ENCODE measurements around the gene SLC22A23. TPM values are rescaled to one million over a fixed set of nuclear protein-coding genes. Genes with fewer than 3 reads are reported as not detected.
A peak's percentile ranks its signal among the peaks of the same experiment; 100 is the strongest.

SLC22A23 gene
- total and polyA plus RNA-seq, 2 experiments from 2014 or later: 6.1 to 38.3 TPM

DNA sequence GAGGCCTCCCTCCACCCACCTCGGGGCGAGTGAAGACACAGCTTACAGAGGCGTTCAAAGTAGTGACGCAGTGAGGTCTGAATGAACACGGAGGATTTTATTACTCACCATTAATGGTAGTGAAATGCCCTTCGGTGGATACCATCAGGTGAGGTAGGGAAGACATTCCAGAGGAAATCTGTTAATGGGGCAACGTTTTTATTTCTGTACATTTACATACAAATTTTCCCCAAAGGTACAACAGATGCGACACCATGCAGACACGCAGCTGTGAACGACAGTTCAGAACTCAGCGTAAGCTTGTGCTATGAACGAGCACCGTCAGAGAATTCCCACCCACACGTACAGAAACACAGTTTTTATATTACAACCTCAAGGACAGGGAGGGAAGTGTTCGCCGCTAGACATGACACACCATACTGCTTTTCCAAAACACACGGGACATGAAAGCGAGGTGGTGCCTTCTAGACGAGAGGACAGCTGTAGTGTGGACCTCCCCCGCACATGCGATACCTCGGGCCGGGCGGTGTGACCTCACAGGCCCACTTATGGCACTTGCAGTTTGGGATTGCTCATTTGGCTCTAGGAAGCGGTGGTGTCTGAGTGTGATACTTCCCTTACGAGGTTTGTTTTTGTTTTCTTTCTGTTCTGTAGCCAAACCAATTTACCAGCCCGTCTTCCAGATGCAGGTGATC is 187.4 kb downstream of the SLC22A23 start (continued):
- TF ChIP-seq ZNF462 (CRISPR knock-in tag; IDR thresholded peaks at IDR 0.05) (no peak), NANOG (IDR thresholded peaks at IDR 0.05; ENCODE audit: borderline replicate concordance) (no peak), ZNF114 (CRISPR knock-in tag; IDR thresholded peaks at IDR 0.05) (no peak), EZH2phosphoT487 (IDR thresholded peaks at IDR 0.05; ENCODE audit: unreplicated experiment) (no peak), JUNB (IDR thresholded peaks at IDR 0.05; ENCODE audit: unreplicated experiment) (no peak), EZH2 (IDR thresholded peaks at IDR 0.05; ENCODE audit: low read depth, unreplicated experiment) (no peak)

DNA sequence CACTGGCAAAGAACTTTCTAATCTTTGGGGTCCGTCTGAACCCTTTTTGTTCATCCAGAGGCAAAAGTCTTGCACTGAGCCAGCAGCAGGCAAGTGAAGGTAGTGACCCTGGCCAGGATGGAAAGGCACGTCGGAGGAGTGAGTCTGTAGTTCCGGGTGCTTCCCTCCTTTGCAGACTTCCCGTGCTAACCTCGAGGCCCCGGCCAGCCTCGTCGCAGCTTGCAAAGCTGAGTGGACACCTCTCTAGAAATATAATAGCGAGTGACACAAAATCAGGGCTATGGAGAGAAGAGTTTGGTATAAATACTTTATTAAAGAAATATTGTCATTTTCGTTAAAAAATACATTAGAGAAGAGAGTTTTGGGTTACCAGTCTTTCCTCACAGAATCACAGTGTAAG is 188.2 kb downstream of the SLC22A23 start:
- no peak overlapping the region for H3K4me3 Mint-ChIP-seq
- H3K9me2 ChIP-seq (ENCODE audit: insufficient read depth): no peaks in the 10 kb centered on the region
- DNase-seq (ENCODE audit: low spot score) (no peak), ATAC-seq (no peak)
- no peak overlapping the region for H3K4me3 ChIP-seq
- H4K20me1 ChIP-seq (replicated peaks; ENCODE audit: insufficient read depth): peaks cover 29% of the 10 kb centered on the region
- H3K4me2 ChIP-seq: no peak overlapping the region
- H3K36me3 Mint-ChIP-seq (ENCODE audit: low read depth): peaks cover 75% of the 10 kb centered on the region
- no peaks in the 10 kb centered on the region for H3K27me3 ChIP-seq (ENCODE audit: insufficient read depth)
- H3K4me1 Mint-ChIP-seq: peaks cover 6% of the 10 kb centered on the region
- H3K27ac Mint-ChIP-seq: no peak overlapping the region
- H3K4me1 ChIP-seq (ENCODE audit: insufficient read depth): no peaks in the 10 kb centered on the region; the same call in 1 of the 2 replicates
- H2AFZ ChIP-seq: no peak overlapping the region
- H3K27ac ChIP-seq (ENCODE audit: low read depth): 0 out of 2 replicates have a peak overlapping the region, but pooled peaks have one; percentile 66
- H3K27me3 Mint-ChIP-seq (ENCODE audit: insufficient read depth, low read depth, poor library complexity): peaks cover 10% of the 10 kb centered on the region
- peaks cover 18% of the 10 kb centered on the region for H3K36me3 ChIP-seq (ENCODE audit: insufficient read depth)
- H3K9me3 Mint-ChIP-seq: no peaks in the 10 kb centered on the region; the same call in 2 of the 3 replicates
- H3F3A ChIP-seq (replicated peaks; ENCODE audit: low read depth): 0 out of 2 replicates have a peak, but pooled peaks cover 10% of the 10 kb centered on the region
- H3K79me2 ChIP-seq (replicated peaks; ENCODE audit: insufficient read depth): peaks cover 45% of the 10 kb centered on the region
- TF ChIP-seq ZNF462 (CRISPR knock-in tag; IDR thresholded peaks at IDR 0.05): no peak
